ENCODE measurements around the gene SRSF4.
"Not testable (repeated sequence)": the region's sequence is repeated elsewhere in the genome, so short reads cannot be mapped to it uniquely, and the experiment has no call there.

The SRSF4 gene

GRCh38 chr1:29123887-29124365 is 57.8 kb downstream of the SRSF4 start, which contains the start of gene TMEM200B:
Gene TMEM200B (minus strand): TSS chr1:29123903. CDS start chr1:29121828, 2,075 bp downstream.
- no peak for DNase-seq

GRCh38 chr1:29123053-29123886 is 58.4 kb downstream of the SRSF4 start:
- DNase-seq = no peak

DNA sequence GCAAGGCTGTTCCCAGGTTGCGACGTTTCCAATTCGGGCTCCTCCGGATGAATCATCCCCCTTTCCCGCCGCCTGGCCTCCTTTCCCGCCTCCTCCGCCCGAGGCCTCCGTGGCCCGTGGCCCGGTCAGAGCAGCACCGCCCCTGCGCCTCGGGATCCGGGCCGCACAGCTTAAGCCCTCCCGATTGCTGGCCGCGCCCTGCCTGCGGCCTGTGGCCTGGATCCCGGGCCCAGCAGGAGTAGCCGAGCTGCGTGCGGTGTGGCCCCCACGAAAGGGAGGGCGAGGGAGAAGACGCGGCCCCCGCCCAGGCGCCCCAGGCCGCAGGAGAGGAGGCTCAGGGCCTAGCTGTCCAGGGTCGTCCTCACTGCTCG is 59.0 kb downstream of the SRSF4 start:
- no peak for DNase-seq

GRCh38 chr1:29121936-29122681 is 59.6 kb downstream of the SRSF4 start:
- DNase-seq = no peak

DNA sequence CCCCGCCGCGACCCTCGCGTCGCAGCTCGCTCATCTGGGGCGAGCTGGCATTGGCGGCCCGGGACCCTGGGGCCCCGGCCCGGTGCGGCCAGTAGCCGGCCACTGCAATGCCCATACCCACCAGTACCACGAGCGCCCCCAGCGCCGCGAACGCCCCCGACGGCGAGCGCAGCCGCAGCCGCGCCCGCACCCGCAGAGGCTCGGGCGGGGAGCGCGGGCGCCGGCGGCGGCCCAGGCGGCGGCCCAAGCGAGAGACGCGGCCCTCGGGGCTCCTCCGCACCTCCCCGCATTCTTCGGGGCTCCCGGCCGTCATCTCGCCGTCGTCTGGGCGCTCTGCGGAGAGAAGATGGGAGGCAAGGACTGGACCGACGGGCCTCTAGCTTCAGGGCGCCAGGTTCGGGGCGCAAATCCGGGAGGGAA is 60.2 kb downstream of the SRSF4 start:
- no peak for DNase-seq

DNA sequence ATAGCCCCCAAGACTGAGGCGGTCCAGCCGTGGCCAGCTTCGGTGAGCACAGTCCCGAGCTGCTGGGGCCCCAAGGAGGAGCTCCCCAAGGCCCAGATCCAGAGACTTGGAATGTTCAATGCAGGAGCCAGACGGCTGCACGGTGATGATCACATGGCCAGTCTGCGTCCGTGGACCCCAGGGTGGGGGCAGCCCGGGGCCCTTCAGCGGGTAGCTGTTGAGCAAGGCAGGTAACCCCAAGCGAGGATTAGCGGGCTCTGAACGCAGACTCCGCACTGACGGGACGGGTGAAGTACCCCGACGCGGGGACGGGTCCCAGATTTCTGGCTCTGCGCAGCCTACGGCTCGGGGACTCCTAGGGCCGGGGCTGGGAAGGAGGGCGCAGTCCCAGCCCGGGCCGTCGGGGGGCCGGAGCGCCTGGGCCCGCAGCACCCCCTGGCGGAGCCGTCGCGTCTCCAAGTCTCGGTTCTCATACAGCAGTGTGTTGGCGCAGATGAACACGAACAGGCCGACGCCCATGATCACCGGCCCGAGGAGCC is 60.7 kb downstream of the SRSF4 start:
- DNase-seq = no peak

GRCh38 chr1:29120367-29120766 is 61.3 kb downstream of the SRSF4 start:
- no peak for DNase-seq

GRCh38 chr1:29119121-29119929 is 62.4 kb downstream of the SRSF4 start:
- no peak for DNase-seq

DNA sequence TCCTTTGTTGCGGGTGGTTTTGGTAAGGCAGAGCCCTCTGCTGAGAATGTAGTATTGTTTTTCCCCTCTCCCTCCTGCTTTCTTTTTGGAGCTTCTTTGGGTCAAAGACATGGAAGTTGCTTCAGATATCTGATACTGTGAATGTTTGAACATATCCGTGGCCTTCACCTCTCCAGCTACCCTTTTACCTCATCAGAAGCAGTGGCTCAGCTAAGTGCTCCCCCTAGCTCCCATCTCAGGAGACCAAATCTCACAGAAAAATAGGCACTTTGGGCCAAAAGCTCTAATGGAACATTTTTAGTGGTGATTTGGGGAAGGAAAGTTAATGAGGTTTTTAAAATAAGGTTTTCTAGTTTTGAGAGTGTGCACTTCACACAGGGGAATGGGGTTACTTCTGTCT is 64.3 kb downstream of the SRSF4 start:
- DNase-seq = no peak

- DNase-seq = no peak
Observed at GRCh38 chr1:29114654-29115053, 67.0 kb downstream of the SRSF4 start.

GRCh38 chr1:29113413-29114117 is 68.1 kb downstream of the SRSF4 start:
- no peak for DNase-seq

GRCh38 chr1:29112705-29113412 is 68.8 kb downstream of the SRSF4 start:
- no peak for DNase-seq

DNA sequence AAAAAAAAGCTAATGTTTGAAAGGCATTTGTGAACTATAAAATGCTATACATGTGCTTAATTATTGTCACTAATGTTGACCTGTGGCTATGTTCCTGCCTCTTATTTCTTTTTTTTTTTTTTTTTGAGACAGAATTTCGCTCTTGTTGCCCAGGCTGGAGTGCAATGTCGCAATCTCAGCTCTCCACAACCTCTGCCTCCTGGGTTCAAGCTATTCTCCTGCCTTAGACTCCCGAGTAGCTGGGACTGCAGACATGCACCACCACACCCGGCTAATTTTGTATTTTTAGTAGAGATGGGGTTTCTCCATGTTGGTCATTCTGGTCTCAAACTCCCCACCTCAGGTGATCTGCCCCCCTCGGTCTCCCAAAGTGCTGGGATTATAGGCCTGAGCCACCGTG is 73.7 kb downstream of the SRSF4 start:
- DNase-seq = not testable (repeated sequence)

- no peak for DNase-seq
Observed at GRCh38 chr1:29105822-29106221, 75.9 kb downstream of the SRSF4 start.

- DNase-seq = no peak
Observed at GRCh38 chr1:29100487-29100886, 81.2 kb downstream of the SRSF4 start.

GRCh38 chr1:29099286-29099685 is 82.4 kb downstream of the SRSF4 start:
- DNase-seq = no peak

Measured in kidney glomerular epithelial cell (primary cell).